Measurements from ENCODE around the gene KRT31.

Gene KRT31

DNA sequence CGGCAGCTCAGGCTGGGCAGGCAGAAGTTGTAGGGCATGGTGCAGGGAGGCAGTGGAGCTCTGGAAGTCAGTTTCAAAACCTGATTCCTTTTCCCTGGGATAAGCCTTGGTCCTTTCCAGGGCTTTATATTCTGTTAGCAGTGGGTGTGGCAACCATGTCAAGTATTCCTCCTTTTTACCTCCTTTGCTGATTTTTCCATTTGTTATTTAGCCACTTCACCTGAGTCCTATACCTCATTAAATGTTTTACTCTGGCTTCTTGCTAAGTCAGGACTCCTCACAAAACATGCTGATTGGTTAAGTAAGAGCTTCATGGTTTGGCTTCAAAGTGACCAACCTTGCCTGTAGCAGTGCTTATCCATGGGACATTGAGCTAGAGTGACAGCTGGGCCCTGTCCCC is 27.7 kb downstream of the KRT31 start, which contains the start of gene KRT33B:
Gene KRT33B (minus strand): TSS at position 101 of the 400 bp plus-strand sequence. CDS start 63 bp downstream, at position 38.
- TF ChIP-seq ZFX (IDR thresholded peaks at IDR 0.05; ENCODE audit: borderline replicate concordance), result no peak
- TF ChIP-seq CTCF (IDR thresholded peaks at IDR 0.05), result no peak
- no peak within 1 kb of the TSS for H3K27ac ChIP-seq

GRCh38 chr17:41369023-41369422 is 28.4 kb downstream of the KRT31 start:
- no peak overlapping the region for H3K27ac ChIP-seq
- TF ChIP-seq ZFX (IDR thresholded peaks at IDR 0.05; ENCODE audit: borderline replicate concordance), result no peak
- TF ChIP-seq CTCF (IDR thresholded peaks at IDR 0.05), result no peak

GRCh38 chr17:41367426-41368075 is 29.9 kb downstream of the KRT31 start:
- TF ChIP-seq ZFX (IDR thresholded peaks at IDR 0.05; ENCODE audit: borderline replicate concordance) (no peak), CTCF (IDR thresholded peaks at IDR 0.05) (no peak)
- no peak overlapping the region for H3K27ac ChIP-seq

DNA sequence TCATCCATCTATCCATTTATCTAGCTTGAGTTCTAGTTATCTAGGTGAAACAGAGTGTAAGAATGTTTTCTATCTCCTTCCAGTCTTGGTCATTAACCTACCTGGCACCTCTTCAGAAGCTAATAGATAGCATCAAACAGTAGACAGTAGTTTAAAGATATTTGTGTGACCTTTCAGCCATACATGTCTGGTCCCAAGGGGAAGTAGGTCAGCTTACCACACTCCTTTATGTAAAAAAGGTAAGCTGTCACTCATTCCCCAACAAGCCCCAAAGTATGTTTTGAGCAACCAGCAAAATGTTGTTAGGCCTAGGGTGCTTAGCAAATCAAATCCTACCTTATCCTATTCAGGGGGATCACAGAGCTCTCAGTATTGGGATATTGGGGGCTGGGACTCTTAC is 31.3 kb downstream of the KRT31 start:
- TF ChIP-seq ZFX (IDR thresholded peaks at IDR 0.05; ENCODE audit: borderline replicate concordance), result no peak
- TF ChIP-seq CTCF (IDR thresholded peaks at IDR 0.05), result no peak
- H3K27ac ChIP-seq, result no peak overlapping the region

DNA sequence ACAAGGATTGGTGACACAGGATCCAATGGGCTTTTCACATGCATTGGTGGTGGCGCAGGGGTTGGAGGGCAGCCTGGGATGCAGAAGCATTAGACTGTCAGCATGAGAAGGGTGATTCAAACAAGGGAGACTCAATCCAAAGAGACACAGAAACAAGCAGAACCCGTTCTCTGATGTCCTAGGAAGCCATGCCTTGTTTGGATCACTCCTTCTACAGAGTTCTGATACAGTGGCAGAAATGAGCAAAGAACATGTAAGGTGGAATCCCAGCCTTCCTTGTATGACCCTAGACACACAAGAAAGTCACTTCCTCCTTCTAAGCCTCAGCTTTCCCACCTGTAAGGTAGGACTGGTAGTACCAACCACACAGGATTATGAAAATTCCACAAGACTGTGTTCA is 33.5 kb downstream of the KRT31 start:
- H3K27ac ChIP-seq, result no peak overlapping the region
- TF ChIP-seq CTCF (IDR thresholded peaks at IDR 0.05), result no peak
- TF ChIP-seq ZFX (IDR thresholded peaks at IDR 0.05; ENCODE audit: borderline replicate concordance), result no peak

GRCh38 chr17:41360296-41360995 is 37.0 kb downstream of the KRT31 start:
- no peak overlapping the region for H3K27ac ChIP-seq
- TF ChIP-seq ZFX (IDR thresholded peaks at IDR 0.05; ENCODE audit: borderline replicate concordance) (no peak), CTCF (IDR thresholded peaks at IDR 0.05) (no peak)

- H3K27ac ChIP-seq, result no peak overlapping the region
- TF ChIP-seq CTCF (IDR thresholded peaks at IDR 0.05) (no peak), ZFX (IDR thresholded peaks at IDR 0.05; ENCODE audit: borderline replicate concordance) (no peak)
Observed at GRCh38 chr17:41354536-41354935, 42.9 kb downstream of the KRT31 start.
